ENCODE results near the gene CMSS1.

Gene CMSS1

DNA sequence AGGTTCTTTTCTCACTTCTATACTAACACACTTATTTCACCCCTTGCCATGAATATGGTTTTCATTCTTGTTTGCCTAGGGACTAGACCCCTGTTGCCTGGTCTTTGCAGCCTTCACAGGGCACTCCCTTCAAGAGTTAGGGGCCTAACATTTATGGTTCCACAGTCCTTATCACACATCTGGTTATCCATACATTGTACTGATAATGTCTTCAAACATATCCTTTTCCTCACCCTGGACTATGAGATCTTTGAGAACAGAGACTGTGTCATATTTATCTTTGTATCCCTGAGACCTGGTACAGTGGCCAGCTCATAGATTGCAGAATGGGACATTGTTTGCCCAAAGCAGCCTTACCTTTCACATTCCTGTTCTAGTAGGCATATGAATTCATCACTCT lies 106.2 kb downstream of the CMSS1 start:
- TF ChIP-seq ZFP3 (CRISPR knock-in tag; IDR thresholded peaks at IDR 0.05), result no peak
- TF ChIP-seq TOX (CRISPR knock-in tag; IDR thresholded peaks at IDR 0.05; ENCODE audit: borderline replicate concordance), result no peak
- no peak for TF ChIP-seq ZNF8 (CRISPR knock-in tag; IDR thresholded peaks at IDR 0.05)
- no peak for TF ChIP-seq ZNF565 (CRISPR knock-in tag; conservative IDR thresholded peaks at IDR 0.05; ENCODE audit: low read depth)
- TF ChIP-seq SNAI2 (CRISPR knock-in tag; IDR thresholded peaks at IDR 0.05), result no peak
- TF ChIP-seq CSDC2 (CRISPR knock-in tag; IDR thresholded peaks at IDR 0.05), result no peak
- no peak for TF ChIP-seq ZC3H10 (CRISPR knock-in tag; IDR thresholded peaks at IDR 0.05)
- TF ChIP-seq, protein P1, sequence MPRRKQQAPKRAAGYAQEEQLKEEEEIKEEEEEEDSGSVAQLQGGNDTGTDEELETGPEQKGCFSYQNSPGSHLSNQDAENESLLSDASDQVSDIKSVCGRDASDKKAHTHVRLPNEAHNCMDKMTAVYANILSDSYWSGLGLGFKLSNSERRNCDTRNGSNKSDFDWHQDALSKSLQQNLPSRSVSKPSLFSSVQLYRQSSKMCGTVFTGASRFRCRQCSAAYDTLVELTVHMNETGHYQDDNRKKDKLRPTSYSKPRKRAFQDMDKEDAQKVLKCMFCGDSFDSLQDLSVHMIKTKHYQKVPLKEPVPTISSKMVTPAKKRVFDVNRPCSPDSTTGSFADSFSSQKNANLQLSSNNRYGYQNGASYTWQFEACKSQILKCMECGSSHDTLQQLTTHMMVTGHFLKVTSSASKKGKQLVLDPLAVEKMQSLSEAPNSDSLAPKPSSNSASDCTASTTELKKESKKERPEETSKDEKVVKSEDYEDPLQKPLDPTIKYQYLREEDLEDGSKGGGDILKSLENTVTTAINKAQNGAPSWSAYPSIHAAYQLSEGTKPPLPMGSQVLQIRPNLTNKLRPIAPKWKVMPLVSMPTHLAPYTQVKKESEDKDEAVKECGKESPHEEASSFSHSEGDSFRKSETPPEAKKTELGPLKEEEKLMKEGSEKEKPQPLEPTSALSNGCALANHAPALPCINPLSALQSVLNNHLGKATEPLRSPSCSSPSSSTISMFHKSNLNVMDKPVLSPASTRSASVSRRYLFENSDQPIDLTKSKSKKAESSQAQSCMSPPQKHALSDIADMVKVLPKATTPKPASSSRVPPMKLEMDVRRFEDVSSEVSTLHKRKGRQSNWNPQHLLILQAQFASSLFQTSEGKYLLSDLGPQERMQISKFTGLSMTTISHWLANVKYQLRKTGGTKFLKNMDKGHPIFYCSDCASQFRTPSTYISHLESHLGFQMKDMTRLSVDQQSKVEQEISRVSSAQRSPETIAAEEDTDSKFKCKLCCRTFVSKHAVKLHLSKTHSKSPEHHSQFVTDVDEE (CRISPR knock-in tag; IDR thresholded peaks at IDR 0.05), result no peak
- no peak for ATAC-seq

DNA sequence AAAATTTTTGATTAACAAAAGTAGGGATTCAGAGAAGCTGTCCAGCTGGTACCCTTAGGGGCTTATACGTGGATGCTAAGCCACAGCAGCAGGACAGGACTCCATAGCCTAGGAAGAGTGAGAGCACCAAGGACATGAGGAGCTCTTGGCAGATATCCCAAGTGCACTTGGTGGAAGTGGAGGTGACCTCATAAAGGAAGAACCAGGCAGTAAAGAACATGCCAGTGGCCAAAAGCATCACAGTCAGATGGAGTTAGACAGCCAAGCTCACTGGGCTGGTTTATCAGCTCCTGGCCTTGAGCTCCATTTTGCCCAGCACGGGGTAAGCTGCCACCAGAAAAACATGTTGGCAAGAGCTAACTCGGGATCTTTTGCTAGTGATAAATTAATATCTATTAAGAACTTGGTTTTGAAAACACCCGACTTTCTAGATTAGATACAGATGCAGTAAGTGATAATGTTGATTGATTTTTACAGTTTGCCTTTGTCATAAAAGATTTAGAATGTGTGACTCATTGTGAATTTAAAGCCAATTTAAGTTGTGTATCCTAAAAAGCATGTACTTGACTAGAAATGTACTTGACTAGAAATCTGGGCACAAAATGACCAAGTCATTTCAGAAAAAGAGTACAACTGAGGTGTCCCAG lies 108.0 kb downstream of the CMSS1 start:
- TF ChIP-seq PPARA (CRISPR knock-in tag; IDR thresholded peaks at IDR 0.05; ENCODE audit: borderline replicate concordance), result no peak
- TF ChIP-seq ZFP3 (CRISPR knock-in tag; IDR thresholded peaks at IDR 0.05), result 0 out of 2 replicates have a peak, but pooled peaks have one; percentile 13
- 0 out of 2 replicates have a peak, but pooled peaks have one; percentile 41 for TF ChIP-seq CSDC2 (CRISPR knock-in tag; IDR thresholded peaks at IDR 0.05)
- no peak for TF ChIP-seq GLIS3 (CRISPR knock-in tag; IDR thresholded peaks at IDR 0.05)
- peak; percentile 39 for TF ChIP-seq ISL1 (CRISPR knock-in tag; IDR thresholded peaks at IDR 0.05)
- TF ChIP-seq, protein P2, sequence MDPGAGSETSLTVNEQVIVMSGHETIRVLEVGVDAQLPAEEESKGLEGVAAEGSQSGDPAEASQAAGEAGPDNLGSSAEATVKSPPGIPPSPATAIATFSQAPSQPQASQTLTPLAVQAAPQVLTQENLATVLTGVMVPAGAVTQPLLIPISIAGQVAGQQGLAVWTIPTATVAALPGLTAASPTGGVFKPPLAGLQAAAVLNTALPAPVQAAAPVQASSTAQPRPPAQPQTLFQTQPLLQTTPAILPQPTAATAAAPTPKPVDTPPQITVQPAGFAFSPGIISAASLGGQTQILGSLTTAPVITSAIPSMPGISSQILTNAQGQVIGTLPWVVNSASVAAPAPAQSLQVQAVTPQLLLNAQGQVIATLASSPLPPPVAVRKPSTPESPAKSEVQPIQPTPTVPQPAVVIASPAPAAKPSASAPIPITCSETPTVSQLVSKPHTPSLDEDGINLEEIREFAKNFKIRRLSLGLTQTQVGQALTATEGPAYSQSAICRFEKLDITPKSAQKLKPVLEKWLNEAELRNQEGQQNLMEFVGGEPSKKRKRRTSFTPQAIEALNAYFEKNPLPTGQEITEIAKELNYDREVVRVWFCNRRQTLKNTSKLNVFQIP (CRISPR knock-in tag; IDR thresholded peaks at IDR 0.05; ENCODE audit: borderline replicate concordance, low read depth), result no peak
- no peak for TF ChIP-seq ZNF565 (CRISPR knock-in tag; conservative IDR thresholded peaks at IDR 0.05; ENCODE audit: low read depth)
- TF ChIP-seq ARNTL (CRISPR knock-in tag; IDR thresholded peaks at IDR 0.05; ENCODE audit: borderline replicate concordance, low read depth), result no peak
- ATAC-seq, result peak; percentile 89

DNA sequence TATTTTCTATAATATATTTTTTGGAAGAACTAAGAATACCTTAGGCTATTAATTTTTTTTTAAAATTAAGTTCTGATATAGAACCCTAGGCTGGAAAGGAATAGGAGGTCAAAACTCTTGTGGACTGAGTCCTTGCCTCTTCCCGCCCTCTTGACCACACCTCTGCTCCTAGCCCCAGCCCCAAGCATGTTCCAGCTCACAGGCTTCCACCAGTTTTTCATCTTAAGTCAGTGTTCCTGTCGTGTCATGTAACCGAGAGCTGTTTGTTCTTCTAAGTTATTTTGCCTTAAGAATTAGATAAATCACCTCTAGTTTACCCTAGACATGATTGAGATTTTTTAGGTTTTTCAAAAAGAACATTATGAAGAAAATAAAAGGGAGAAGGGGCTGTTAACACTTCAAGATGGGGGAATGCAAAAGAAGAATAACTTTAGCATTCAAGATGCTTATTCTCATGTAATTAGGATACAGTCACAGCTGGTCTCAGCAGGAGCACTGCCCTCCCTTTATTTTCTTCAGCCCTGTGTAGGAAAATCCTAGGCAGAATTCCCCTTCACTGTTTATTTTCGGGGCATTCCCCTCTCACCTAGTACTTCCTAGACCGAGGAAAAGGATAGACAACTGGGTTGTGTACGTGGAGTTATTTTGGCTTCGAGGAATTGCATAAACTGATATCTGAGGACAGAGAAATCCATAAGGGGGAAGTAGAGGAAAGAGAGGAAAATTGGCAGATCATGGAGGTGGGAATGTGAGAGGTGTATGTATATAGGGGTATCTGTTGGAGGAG lies 110.2 kb downstream of the CMSS1 start:
- no peak for ATAC-seq
- TF ChIP-seq ZFP30 (CRISPR knock-in tag; IDR thresholded peaks at IDR 0.05), result no peak
- TF ChIP-seq ARNTL (CRISPR knock-in tag; IDR thresholded peaks at IDR 0.05; ENCODE audit: borderline replicate concordance, low read depth), result no peak
- TF ChIP-seq TCF4 (CRISPR knock-in tag; IDR thresholded peaks at IDR 0.05; ENCODE audit: borderline replicate concordance), result no peak

DNA sequence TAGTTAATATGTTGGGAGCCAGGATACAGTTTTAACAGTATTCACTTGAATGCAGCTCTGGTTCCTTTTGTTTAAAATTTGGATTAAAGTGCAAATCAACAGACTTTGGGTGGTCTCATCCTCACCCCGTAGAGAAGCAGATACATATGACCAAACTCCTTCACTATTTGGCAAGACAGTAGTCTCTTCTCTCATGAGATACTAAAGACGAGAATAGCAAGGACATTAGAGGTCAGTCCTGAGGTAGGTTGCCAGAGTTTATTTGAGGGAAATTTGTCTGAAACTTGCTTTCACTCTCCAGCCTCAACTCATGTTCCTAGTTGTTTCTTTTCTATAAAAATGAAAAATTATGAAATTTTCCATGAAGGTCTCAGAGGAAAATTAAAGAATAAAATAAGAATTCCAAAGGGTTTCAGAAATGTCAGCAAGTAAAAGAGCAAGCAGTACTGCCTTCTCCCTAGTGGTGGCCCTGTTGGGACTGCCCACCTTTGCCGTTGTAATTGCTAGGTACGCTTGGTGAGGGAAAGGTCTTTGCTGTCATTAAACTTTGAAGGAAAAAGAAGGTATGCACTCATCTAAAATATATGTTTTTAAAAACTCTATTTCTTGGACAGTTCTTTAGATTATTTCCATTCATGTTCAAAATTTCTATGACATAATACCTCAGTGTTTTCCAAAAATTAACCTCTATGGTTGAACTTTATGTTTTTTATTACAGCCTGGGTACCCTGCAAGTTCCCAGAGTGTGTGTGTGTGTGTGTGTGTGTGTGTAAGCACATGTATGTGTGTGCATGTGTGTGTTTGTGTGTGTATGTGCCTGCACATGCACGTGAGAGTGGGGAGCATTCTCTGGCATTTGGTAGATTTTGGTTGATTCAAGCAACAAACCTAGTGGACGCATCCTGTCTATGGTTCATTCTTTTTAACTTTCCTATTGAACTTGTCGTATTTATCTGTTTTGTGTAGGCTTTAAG lies 111.4 kb downstream of the CMSS1 start:
- no peak for TF ChIP-seq ZNF8 (CRISPR knock-in tag; IDR thresholded peaks at IDR 0.05)
- no peak for TF ChIP-seq PPARA (CRISPR knock-in tag; IDR thresholded peaks at IDR 0.05; ENCODE audit: borderline replicate concordance)
- TF ChIP-seq, protein P1 (CRISPR knock-in tag; IDR thresholded peaks at IDR 0.05), result no peak
- TF ChIP-seq ARNTL (CRISPR knock-in tag; IDR thresholded peaks at IDR 0.05; ENCODE audit: borderline replicate concordance, low read depth), result no peak
- TF ChIP-seq, protein P2 (CRISPR knock-in tag; IDR thresholded peaks at IDR 0.05; ENCODE audit: borderline replicate concordance, low read depth), result no peak
- TF ChIP-seq, protein P3, sequence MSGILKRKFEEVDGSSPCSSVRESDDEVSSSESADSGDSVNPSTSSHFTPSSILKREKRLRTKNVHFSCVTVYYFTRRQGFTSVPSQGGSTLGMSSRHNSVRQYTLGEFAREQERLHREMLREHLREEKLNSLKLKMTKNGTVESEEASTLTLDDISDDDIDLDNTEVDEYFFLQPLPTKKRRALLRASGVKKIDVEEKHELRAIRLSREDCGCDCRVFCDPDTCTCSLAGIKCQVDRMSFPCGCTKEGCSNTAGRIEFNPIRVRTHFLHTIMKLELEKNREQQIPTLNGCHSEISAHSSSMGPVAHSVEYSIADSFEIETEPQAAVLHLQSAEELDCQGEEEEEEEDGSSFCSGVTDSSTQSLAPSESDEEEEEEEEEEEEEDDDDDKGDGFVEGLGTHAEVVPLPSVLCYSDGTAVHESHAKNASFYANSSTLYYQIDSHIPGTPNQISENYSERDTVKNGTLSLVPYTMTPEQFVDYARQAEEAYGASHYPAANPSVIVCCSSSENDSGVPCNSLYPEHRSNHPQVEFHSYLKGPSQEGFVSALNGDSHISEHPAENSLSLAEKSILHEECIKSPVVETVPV (CRISPR knock-in tag; IDR thresholded peaks at IDR 0.05), result no peak
- TF ChIP-seq OSR1 (CRISPR knock-in tag; IDR thresholded peaks at IDR 0.05), result no peak
- TF ChIP-seq TOX (CRISPR knock-in tag; IDR thresholded peaks at IDR 0.05; ENCODE audit: borderline replicate concordance), result no peak
- TF ChIP-seq ZNF565 (CRISPR knock-in tag; conservative IDR thresholded peaks at IDR 0.05; ENCODE audit: low read depth), result no peak
- peak; percentile 9; the same call in 2 of the 3 replicates for ATAC-seq

All from SK-N-SH treated with all-trans-retinoic acid at 6 μM for 48 hours (cell line).